HG03139 (cell line): Measurements from ENCODE around the gene CHRM4.

Experiments used
- ATAC-seq: cut with Tn5 transposase; IDR thresholded peaks from one replicate; pipeline ENCODE4 v1.9.1; 2021; ENCODE audit not compliant: unreplicated experiment

CHRM4 gene

DNA sequence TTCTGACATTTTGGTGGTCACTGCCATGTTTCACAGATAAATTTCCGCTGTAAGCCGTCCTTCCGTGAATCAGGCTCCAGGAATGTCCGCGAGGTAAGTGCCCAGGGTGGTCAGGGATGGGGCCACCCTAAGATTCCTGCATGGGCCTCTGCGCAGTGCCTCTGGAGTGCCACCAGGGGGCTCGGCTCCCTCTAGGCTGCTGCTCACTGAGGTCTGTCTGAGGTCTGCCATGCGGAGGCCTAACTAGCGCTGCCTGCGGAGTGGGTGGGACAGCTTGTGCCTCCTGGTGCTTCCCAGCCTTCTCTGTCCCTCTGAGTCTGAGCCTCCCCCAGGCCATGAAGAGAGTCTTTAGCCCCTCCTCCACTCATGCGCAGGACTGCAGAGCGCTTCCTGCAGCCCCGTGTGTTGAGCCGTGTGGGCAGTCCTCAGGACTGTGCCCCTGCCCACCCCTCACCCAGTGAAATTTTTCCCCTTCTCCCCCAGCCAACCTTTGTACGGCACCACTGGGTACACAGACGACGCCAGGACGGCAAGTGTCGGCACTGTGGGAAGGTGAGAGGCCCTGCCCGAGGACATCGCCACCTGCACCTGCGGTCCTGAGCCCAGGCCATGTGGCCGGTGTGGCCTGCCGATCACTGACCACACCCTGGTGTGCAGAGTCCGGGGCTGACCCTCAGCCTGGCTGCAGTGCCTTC is 22.0 kb downstream of the CHRM4 start:
- ATAC-seq = no peak

DNA sequence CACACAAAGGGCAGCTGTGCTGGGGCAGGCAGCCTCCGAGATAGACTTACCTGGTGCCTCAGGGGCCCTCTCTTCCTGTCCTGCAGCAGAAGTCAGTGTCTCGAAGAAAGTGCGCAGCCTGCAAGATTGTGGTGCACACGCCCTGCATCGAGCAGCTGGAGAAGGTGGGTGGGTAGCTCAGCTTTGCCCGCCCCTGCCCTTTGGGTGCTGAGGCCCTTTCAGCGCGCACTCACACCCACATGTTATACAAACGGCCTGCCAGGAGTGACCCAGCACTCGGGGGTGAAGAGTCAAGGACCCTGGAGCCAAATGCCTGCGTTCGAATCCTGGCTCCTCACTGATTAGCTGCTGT is 23.7 kb downstream of the CHRM4 start:
- no peak for ATAC-seq

DNA sequence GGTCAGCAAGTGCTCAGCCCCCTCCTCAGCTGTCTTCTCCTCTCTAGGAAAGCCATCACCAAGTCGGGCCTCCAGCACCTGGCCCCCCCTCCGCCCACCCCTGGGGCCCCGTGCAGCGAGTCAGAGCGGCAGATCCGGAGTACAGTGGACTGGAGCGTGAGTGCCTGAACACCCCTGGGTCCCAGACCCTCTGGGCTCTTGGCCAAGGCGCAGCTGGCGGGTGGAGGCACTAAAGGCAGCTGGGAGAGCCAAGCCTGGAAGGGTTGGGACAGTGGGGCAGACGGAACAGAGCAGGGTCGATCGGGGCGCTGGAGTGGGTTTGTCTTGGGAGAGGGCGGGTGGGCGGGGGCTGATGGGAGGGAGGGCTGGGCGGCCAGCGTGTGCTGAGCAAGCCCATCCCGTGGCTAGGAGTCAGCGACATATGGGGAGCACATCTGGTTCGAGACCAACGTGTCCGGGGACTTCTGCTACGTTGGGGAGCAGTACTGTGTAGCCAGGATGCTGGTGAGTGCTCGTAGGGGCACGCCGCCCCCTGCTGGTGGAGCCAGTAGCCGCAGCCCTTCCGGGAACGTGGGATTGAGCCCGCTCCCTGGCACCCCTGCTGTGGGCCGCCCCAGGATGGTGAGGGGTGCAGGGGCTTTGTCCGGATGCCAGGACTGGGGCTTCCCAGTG is 24.2 kb downstream of the CHRM4 start:
- ATAC-seq = no peak

DNA sequence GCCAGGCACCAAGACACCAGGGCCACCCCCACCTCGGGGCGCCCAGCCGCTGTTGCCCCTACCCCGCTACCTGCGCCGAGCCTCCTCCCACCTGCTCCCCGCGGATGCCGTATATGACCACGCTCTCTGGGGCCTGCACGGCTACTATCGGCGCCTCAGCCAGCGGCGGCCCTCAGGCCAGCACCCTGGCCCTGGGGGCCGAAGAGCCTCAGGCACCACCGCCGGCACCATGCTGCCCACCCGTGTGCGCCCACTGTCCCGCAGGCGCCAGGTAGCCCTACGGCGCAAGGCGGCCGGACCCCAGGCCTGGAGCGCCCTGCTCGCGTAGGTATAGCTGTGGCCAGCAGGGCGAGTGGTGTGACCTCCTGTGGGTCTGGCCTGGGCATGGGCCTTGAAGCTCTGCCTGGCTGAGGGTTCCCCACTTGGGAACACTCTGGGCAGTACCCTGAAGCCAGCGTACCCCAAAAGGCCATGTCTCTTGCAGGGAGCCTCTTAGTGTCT is 24.9 kb downstream of the CHRM4 start:
- no peak for ATAC-seq

DNA sequence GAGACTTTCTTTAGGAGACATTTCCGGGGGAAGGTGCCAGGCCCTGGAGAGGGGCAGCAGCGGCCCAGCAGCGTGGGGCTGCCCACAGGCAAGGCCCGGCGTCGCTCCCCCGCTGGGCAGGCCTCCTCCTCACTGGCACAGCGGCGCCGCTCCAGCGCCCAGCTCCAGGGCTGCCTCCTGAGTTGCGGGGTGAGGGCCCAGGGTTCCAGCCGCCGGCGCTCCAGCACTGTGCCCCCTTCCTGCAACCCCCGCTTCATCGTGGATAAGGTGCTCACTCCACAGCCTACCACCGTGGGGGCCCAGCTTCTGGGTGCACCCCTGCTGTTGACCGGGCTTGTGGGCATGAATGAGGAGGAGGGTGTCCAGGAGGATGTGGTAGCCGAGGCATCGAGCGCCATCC is 25.3 kb downstream of the CHRM4 start:
- no peak for ATAC-seq

DNA sequence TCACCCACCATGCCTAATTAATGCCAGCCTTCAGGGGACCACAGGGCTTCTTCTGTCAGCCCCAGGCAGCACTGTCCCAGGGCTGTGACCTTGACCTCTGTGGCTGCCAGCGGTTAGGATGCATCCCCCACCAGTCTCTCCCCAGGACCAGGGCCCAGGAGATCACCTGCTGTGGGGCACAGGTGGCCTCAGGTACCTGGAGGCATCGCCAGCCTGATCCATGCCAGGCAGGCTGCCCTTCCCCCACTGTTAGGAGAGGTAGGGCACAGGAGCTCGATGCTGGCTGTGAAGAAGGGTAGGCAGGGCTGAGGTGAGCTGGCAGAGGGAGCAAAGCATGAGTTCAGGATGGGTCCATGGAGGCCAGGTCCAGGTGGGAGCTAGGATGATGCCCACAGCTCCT is 26.8 kb downstream of the CHRM4 start:
- no peak for ATAC-seq

DNA sequence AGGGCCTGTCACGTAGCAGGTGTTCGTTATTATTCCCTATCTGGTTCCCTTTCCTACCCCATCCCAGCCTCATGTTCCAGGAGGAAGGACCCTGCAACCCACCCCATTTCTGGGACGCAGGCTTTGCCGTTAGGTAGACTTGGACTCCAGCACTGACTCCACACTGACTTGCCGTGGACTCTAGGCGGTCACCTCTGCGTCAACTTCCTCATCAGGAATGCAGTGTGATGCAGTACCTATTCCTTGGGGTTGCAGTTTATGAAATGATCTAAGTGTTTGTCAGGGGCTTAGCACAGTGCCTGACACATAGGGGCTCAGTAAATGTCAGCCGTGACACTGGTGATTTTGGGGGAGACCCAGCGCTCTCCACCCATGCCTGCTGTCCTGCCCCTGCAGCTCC is 27.5 kb downstream of the CHRM4 start:
- ATAC-seq = no peak

DNA sequence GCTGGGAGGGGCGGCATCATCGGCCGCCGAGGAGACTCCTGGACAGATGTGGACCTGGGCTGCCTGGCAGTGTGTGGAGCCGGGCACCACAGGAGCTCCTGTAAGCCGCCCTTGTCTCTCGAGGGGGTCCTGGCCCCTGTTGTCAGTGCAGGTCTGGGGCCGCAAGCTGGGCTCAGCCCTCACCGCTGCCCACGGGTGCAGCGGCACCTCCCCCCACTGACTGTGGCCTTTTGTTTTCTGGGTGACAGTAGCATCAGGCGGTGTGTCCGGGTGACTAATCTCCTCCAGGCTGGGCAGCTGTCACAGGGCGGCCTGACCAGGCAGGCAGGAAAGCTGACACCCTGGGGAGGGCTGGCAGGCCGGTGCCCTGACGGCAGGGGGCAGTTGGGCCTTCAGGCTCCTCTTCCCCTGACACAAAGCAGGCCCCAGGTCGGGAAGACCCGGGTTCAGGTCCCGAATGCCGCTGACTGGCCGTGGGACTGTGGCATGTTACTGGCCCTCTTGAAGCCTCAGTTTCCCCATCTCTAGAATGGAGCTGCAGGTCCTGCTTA is 28.0 kb downstream of the CHRM4 start:
- no peak for ATAC-seq

DNA sequence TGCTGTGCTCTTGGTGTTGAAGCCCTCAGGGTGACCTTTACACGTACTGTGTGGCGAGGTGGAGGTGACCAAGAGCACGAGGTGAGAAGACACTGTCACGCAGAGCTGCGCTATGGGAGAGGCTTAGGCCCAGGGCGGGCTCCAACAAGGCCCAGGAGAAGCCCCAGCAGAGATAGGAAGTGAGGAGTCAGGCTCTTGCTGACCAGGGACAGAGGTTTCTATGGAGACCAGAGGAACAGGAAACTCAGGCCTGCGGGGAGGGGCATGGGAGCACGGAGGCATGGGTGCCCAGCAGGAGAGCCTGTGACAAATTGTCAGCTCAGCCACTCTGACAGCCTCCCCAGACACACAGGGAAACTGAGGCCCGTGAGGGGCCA is 28.6 kb downstream of the CHRM4 start:
- ATAC-seq = no peak

DNA sequence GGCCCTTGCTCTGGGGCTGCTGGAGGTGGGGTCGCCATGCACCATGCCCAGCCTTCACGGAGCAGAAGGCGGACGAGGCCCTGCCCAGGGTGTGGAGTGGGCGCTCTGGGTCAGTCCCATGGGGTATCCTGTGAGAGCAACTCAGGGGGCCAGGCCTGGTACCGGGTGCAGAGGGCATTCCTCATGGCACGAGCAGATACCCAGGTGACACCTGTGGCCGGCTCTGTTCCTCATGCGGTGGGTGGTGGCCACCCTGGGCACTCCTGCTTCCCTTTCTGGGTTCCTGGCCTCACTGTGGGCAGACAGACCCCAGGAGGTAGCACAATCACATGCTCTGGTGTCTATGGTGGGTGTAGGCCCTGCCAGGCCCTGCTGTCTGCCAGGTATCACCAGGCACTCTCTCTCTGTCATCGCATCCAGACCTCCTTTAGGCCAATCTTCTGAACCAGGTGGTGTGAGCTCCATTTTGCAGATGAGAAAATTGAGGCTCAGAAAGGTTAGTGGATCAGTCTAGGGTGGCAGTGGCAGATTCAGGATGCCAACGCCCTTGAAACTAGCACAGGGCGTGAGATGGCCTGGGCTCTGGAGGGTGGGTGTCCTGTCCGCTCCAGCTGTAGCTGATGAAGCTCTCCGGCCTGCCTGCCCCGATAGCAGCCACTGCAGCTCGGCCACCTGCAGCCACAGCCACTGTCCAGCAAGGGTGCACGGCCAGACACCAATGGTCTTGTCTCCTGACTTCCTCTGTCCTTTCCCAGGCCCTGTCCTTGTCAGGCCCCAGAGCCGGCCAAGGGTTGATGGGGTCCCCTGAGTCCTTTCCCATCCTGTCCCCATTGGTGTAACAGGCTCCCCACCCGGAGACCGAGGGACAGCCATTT is 29.2 kb downstream of the CHRM4 start:
- ATAC-seq = no peak

DNA sequence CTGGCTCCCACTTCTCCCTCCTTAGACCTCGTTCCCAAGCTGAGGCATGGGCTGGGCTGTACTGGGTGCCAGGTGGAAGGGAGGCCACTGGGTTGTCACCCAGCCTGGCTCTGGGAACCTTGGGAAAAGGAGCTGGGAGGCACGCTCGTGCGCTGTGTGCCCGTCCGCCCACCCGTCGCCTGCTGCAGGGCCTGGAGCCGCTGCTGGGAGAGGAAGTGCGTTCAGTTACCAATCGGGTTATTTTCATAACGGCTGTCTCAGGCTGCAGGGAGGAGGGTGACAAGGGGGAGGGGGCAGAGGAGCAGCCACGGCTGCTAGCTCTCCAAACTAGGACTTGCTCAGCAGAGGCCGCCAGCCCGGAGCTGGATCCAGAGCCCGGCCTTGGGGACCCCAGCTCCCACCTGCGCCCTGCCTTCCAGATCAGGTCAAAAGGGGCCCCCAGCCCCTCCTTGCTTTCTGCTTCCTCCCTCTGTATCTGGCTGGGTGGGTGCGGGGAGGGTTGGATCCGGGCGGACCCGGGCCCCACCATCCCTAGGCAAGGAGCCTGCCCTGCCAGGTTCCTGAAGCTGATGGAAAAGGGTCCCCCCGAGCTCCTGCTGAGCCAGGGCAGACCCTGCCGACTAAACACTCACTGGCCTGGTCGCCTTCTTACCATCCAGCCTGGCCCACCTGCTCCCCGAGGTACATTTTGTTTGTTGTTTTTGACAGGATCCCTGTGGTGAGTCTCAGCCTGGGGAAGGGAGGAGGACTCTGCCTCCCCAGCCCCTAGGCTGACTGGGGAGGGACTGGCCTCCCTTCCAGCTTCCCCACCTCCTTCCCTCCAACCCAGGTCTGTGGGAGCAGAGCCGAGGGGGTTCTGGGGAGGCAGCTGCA is 30.1 kb downstream of the CHRM4 start:
- peak; percentile 84 for ATAC-seq

DNA sequence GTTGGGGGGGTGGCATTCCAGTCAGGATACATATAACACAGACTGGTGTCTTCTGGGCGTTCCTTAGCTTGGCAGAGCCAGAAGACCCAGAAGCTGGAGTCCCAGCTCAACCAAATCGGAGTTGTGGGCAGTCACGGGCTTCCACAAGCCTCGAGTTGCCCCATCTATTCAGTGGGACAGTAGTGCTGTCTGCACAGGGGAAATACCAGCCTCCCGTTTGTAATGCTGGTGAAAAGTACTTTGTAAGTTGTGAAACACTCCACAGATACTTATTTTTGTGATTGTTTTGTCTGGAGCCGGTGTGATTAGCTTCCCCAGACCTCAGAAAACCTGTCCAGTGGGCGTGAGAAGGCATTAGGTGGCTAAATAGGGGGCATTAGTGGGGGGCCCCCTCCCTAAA is 30.7 kb downstream of the CHRM4 start:
- ATAC-seq = no peak

DNA sequence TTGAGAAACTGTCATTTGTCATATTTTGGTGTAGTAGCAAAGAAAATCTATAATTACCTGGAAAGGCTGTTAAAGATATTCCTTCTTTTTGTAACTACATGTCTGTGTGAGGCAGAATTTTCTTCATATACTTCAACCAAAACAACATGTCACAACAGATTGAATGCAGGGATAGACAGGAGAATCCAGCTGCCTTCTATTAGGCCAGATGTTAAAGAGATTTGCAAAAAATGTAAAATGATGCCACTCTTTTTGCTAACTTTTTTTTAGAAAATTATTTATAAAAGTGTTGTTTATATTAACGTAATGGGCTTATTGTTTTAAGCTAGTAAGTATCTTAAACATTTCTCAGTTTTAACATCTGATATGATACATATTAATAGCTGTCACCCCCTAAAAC is 31.6 kb downstream of the CHRM4 start:
- no peak for ATAC-seq

DNA sequence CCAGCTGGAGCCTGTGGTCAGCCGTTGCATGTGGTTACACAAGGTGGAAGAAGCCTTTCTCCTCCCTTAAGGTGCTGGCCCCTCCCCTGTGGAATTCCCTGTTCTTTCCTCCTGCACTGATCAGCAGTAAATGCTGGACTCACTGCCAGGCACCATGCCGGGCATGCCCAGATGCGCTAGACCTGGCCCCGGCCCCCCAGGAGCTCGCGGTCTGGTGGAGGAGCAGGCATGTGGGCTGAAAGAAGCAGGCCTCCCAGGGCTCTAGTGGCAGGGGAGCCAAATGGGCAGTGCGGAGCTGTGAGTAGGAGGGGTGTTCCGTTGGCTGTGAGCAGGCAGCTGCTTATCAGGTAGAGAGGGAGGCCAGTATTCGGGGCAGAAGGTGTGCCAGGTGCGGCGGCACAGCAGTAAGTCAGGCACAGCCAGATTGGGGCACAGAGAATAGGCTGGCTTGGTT is 34.1 kb downstream of the CHRM4 start:
- ATAC-seq = no peak

DNA sequence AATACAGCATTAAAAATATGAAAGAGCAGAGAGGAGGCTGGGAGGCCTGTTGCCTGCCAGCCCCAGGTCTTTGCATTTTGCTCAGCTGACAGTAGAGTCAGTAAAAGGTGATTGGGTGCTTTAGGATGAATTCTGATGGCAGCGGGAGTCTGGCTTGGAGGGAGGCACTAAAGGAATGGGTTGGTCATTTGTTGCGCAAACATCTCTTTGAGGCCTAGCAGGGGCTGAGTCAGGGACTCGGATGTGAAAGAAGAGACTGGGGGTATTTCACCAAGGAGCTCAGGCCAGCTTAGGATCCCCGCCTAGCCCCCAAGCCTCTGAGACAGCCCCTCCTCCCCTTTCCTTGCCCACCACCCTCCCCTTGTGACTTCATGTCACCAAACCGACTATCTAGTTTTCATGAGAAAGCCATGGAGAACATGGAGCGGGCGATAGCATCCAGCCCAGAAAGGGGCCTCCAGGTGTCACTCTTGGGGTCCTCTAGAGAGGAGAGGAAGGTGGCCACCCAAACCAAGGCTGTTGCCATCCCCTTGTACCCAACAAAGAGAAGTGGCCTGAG is 34.6 kb downstream of the CHRM4 start:
- no peak for ATAC-seq

DNA sequence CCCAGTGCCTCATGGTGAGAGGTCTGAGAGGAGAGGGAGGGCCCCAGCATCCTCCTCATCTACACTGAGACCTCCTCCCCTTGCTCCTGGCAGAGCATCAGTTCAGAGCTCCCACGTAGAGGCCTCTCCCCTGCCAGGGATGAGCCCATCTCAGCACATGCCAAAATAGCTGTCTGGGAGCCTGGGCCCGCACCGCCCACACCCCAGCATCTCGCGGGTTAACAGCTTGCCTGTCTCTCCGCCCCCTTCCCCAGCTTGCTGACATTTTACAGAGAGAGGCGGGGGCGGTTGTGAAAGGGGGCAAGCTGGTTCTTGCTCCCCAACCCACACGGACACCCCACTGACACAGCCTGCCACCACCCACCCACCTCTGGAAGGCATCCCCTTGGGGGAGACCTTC is 37.9 kb downstream of the CHRM4 start:
- ATAC-seq = no peak

DNA sequence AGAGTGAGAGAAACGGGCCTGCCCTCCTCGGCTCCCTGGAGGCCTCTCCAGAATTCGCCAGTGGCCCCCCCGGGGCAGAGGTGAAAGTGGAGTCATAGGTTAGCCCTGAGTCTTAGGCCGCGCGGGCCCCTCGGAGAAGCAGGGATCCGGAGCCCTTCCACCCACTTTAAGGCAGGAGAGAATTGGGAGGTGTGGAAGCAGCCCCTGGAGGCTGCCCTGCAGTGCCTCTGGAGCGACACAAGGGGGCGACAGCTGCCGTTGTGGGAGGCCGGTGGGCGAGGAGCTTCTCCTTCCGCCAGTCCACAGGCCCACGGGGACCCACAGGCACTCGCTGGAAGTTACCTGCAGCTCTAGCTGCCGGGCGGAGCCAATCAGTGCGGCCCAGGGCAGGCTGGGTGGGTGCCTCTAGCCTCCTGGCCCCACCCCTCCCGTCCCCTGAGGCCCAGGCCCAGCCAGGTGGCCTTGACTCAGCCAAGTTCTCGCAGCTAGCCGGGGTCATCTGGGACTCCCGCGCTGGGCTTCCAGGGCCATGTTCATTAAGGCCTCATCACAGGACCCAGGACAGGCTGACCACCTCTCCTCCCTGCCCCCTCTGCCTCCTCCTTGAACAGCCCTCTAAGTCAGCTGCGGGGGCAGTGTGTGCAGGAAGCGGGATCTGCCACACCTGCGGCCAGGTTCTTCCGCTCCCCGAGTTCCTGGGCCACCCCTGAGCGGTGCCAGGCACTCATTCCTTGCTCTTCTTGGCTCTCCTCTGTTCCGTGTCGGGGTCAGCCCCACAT is 39.3 kb downstream of the CHRM4 start:
- ATAC-seq = no peak

DNA sequence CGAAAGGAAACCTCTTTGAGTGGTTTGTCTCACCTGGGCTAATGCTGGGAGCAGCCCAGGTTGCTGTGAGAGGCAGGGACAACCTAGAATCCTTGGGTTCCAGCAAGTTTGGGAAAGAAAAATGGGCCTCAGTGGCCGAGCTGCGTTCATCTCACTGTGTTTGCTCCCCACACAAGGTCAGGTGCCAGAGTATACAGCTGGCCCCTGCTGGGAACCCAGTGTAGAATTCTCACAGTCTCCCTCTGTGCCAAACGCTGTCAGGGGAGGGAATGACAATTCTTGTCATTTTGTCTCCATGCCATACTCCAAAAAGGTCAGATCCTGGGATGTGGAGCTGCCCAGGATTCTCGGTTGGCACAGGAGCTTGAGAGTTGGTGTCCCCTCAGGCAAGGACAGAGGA is 40.0 kb downstream of the CHRM4 start:
- no peak for ATAC-seq

DNA sequence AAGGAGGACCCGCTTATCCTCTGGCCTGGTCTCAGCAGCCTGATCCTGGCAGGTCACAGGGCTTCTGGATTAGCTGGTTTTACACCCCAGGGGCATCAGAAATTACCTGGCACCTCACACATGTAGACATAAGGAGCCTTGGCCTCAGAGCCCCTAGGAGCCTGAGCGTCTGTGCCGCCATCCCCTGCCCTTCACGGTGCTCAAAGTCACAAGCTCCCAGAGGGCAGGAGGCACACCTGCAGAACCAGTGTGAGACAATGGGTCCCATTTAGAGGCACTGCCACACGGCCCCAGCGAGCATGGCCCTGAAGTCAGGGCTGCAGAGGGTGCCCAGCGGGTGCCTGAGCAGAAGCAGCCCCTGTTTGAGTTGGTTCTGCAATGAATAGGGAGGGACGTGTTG is 40.4 kb downstream of the CHRM4 start:
- ATAC-seq = no peak

DNA sequence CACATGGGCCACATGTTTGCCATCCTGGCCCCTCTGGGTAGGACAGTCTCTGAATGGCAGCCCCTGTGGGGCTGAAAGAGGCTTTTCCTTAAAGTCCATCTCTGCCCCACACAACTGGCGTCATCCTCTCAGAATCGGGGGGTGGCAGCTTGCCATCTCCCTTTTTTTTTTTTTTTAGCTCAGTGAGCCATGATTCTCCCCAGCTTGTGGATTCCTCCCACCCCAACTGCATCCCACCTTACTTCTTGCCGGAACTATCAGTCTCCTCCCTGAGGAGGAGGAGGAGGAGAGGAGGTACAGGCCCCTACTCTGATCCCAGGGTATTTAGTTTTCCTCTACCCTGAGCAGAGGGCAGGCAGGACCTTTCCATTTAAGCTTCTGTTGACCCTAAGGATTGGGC is 40.9 kb downstream of the CHRM4 start:
- ATAC-seq = no peak
